Urothelium cell line (cell line): Measurements from ENCODE around the gene PPP2R3B.
"Not testable (repeated sequence)": the region's sequence is repeated elsewhere in the genome, so short reads cannot be mapped to it uniquely, and the experiment has no call there.

Experiments
- DNase-seq: peaks from one replicate; pipeline ENCODE4 v3.0.0; 2011; ENCODE audit warnings: low spot score, mixed read lengths
- FAIRE-seq: peaks from 2 replicates; lab custom pipeline; 2011; peaks lifted over from hg19 to GRCh38; lab: Jason Lieb, UNC

Gene PPP2R3B

GRCh38 chrX:410296-410695 is 23.6 kb upstream of the PPP2R3B start:
- FAIRE-seq = no peak

GRCh38 chrX:405149-405548 is 18.4 kb upstream of the PPP2R3B start:
- no peak for DNase-seq
- FAIRE-seq = no peak

More at GRCh38 chrX:410296-410695, 23.6 kb upstream of the PPP2R3B start:
- no peak for DNase-seq

GRCh38 chrX:404656-405055 is 17.9 kb upstream of the PPP2R3B start:
- DNase-seq (no peak), FAIRE-seq (no peak)

GRCh38 chrX:402857-403256 is 16.1 kb upstream of the PPP2R3B start:
- no peak for DNase-seq
- no peak for FAIRE-seq

GRCh38 chrX:400258-400657 is 13.6 kb upstream of the PPP2R3B start:
- DNase-seq (no peak), FAIRE-seq (no peak)

GRCh38 chrX:397575-397974 is 10.9 kb upstream of the PPP2R3B start:
- DNase-seq (no peak), FAIRE-seq (no peak)

GRCh38 chrX:394830-395229 is 8.1 kb upstream of the PPP2R3B start:
- no peak for DNase-seq
- no peak for FAIRE-seq

- FAIRE-seq (no peak), DNase-seq (no peak)
These were observed 5.8 kb upstream of the PPP2R3B start for GRCh38 chrX:392575-392846.

- FAIRE-seq = no peak
- DNase-seq = no peak
These were observed 5.2 kb upstream of the PPP2R3B start for GRCh38 chrX:391717-392574.

GRCh38 chrX:390459-390858 is 3.8 kb upstream of the PPP2R3B start:
- DNase-seq (no peak), FAIRE-seq (no peak)

- FAIRE-seq (no peak), DNase-seq (no peak)
These were observed 2.3 kb upstream of the PPP2R3B start for GRCh38 chrX:389021-389441.

- no peak for FAIRE-seq
- no peak for DNase-seq
These were observed 1.0 kb upstream of the PPP2R3B start for GRCh38 chrX:387729-388128.

GRCh38 chrX:386239-386767 is 404 bp downstream of the PPP2R3B start:
- FAIRE-seq (no peak), DNase-seq (no peak)

GRCh38 chrX:385736-386135 is 971 bp downstream of the PPP2R3B start:
- FAIRE-seq, DNase-seq: not testable (repeated sequence)

- DNase-seq (no peak), FAIRE-seq (no peak)
These were observed 1.8 kb downstream of the PPP2R3B start for GRCh38 chrX:384861-385260.

GRCh38 chrX:378443-378842 is 8.3 kb downstream of the PPP2R3B start:
- DNase-seq (no peak), FAIRE-seq (no peak)

GRCh38 chrX:376206-376605 is 10.5 kb downstream of the PPP2R3B start:
- not testable (repeated sequence) for DNase-seq, FAIRE-seq

- DNase-seq (no peak), FAIRE-seq (no peak)
These were observed 11.3 kb downstream of the PPP2R3B start for GRCh38 chrX:375181-376036.

GRCh38 chrX:374596-374995 is 12.1 kb downstream of the PPP2R3B start:
- DNase-seq (no peak), FAIRE-seq (no peak)

GRCh38 chrX:373641-374471 is 12.9 kb downstream of the PPP2R3B start:
- FAIRE-seq (no peak), DNase-seq (peak; percentile 45)
